Left lung (tissue), 10 donors: ENCODE results near the gene GRK6. TPM values are rescaled to one million over a fixed set of nuclear protein-coding genes. Genes with fewer than 3 reads are reported as not detected.

ENCODE experiments used
- ATAC-seq: fragments of 200-7000 bp; cut with Tn5 transposase; one replicate; pipeline ENCODE4 v1.9.1; 2020; ENCODE audit warnings: moderate library complexity
- DNase-seq, 4 donors: peaks; one replicate each; pipeline ENCODE4 v3.0.0-alpha.2; 2013 to 2020
- H3K27ac ChIP-seq, 2 donors: fragments of 200-600 bp; sonication (generic) in 1 of 2; one replicate each; pipeline versions ENCODE4 v1.5.0 to v1.8.0; 2020 to 2021
- H3K27me3 ChIP-seq, 2 donors: fragments of 200-600 bp; sonication (generic) in 1 of 2; one replicate each; pipeline versions ENCODE4 v1.5.0 to v1.8.0; 2020 to 2021
- H3K36me3 ChIP-seq, 2 donors: fragments of 200-600 bp; sonication (generic) in 1 of 2; one replicate each; pipeline versions ENCODE4 v1.5.0 to v1.8.0; 2020 to 2021
- H3K4me1 ChIP-seq, 2 donors: fragments of 200-600 bp; one replicate each; pipeline ENCODE4 v1.8.0; 2021
- H3K4me3 ChIP-seq, 2 donors: fragments of 200-600 bp; sonication (generic) in 1 of 2; one replicate each; pipeline versions ENCODE4 v1.5.0 to v1.8.0; 2020 to 2021; ENCODE audit warnings: mild to moderate bottlenecking in 1 of 2
- H3K9me3 ChIP-seq, 2 donors: fragments of 200-600 bp; sonication (generic) in 1 of 2; one replicate each; pipeline versions ENCODE4 v1.5.0 to v1.8.0; 2020 to 2021
- intact Hi-C, 2 donors: fragments of 100-400 bp; cut with DNase I; formaldehyde crosslinking; loops; one replicate each; pipeline versions ENCODE4 v1.11.2 to v1.14.2; 2022
- polyA plus RNA-seq, 6 donors: library from polyadenylated mRNA; unstranded; fragments of 120-200 nt; gene quantifications; one replicate each; pipeline ENCODE4 v1.2.1, GENCODE V29; 2013; ENCODE audit not compliant: insufficient read length in 6 of 6
- total RNA-seq, 2 donors: library from RNA; stranded (reverse); fragmentation: NEBNext Ultra II Directional; extraction: Animal tissue kit (Norgen Biotek cat#: 25700); gene quantifications; one replicate each; pipeline ENCODE4 v1.2.1, GENCODE V29; 2021
- TF ChIP-seq, protein P1 (sequence below), 2 donors: fragments of 200-600 bp; sonication (generic) in 1 of 2; IDR thresholded peaks; one replicate each; pipeline versions ENCODE4 v1.5.0 to v1.8.0; 2021; ENCODE audit warnings: antibody characterized with exemption in 2 of 2
- donor health status: DM: no; HTN: yes; CAD: no.
- donor health status: DM: no; HTN: no; CAD: no.

Gene GRK6
- total and polyA plus RNA-seq, 8 donors = 15.7 to 57.1 (median 25.4) TPM

DNA sequence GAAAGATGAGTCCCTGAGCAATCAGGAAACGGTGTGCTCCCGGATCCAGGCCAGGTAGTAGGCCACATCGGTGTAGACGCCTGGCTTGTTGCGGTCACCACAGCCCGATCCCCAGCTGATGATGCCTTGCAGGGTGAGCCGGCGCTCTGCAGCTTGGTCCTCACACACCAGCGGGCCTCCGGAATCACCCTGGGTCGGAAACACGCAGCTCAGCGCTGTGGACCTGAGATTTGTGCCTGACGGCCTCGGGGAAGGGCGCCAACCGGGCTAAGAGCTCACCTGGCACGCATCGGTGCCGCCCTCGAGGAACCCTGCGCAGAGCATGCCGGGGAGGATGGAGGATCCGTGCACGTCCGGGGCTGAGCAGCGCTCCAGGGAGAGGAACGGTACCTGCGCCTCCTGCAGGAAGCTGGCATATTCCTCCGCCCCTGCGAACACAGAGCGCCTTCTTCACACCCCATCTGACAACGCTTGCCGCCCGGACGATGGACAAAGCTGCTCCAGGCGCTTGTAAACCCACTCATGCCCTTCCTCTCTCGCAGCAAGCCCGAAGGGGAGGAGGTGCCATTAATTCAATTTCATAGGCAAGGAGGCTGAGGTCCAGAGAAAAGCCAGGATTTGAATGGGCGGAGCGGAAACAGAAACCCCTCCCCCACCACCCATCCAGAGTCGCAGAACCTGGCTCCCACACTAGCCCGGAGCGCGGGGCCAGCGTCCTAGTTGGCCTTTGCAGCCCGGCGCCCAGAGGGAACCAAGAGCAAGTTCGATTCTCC is 24.0 kb upstream of the GRK6 start:
- no peak overlapping the region for H3K27ac ChIP-seq
- DNase-seq = peak in 3 of 4 donors; percentile 61 to 89 (median 69)
- no peaks in the 10 kb centered on the region for H3K9me3 ChIP-seq
- no peaks in the 10 kb centered on the region for H3K36me3 ChIP-seq
- H3K4me3 ChIP-seq = peak overlapping the region in 1 of 2 donors; percentile 68
- ATAC-seq = peak; percentile 70
- TF ChIP-seq, protein P1, sequence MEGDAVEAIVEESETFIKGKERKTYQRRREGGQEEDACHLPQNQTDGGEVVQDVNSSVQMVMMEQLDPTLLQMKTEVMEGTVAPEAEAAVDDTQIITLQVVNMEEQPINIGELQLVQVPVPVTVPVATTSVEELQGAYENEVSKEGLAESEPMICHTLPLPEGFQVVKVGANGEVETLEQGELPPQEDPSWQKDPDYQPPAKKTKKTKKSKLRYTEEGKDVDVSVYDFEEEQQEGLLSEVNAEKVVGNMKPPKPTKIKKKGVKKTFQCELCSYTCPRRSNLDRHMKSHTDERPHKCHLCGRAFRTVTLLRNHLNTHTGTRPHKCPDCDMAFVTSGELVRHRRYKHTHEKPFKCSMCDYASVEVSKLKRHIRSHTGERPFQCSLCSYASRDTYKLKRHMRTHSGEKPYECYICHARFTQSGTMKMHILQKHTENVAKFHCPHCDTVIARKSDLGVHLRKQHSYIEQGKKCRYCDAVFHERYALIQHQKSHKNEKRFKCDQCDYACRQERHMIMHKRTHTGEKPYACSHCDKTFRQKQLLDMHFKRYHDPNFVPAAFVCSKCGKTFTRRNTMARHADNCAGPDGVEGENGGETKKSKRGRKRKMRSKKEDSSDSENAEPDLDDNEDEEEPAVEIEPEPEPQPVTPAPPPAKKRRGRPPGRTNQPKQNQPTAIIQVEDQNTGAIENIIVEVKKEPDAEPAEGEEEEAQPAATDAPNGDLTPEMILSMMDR (IDR thresholded peaks at IDR 0.05) = peak; percentile 21 to 26
- intact Hi-C loops = no loop called here
- peaks cover 21 to 49% of the 10 kb centered on the region in 2 donors for H3K4me1 ChIP-seq
- H3K27me3 ChIP-seq = peaks cover 44 to 79% of the 10 kb centered on the region in 2 donors

GRCh38 chr5:177403102-177403791 is 23.2 kb upstream of the GRK6 start:
- peak; percentile 7 for ATAC-seq
- TF ChIP-seq, protein P1 (IDR thresholded peaks at IDR 0.05) = no peak
- no peak overlapping the region for H3K27ac ChIP-seq
- intact Hi-C loops = no loop called here
- H3K36me3 ChIP-seq = no peaks in the 10 kb centered on the region
- H3K4me1 ChIP-seq = peaks cover 21 to 49% of the 10 kb centered on the region in 2 donors
- peak overlapping the region; percentile 58 to 68 for H3K4me3 ChIP-seq
- H3K9me3 ChIP-seq = no peaks in the 10 kb centered on the region
- H3K27me3 ChIP-seq = peaks cover 44 to 71% of the 10 kb centered on the region in 2 donors
- no peak for DNase-seq

- TF ChIP-seq, protein P1 (IDR thresholded peaks at IDR 0.05) = peak; percentile 68 to 83
- Histone ChIP-seq H3K4me1 (peaks cover 21 to 49% of the 10 kb centered on the region in 2 donors), H3K27ac (no peak overlapping the region), H3K27me3 (peaks cover 44 to 63% of the 10 kb centered on the region in 2 donors), H3K36me3 (no peaks in the 10 kb centered on the region), H3K4me3 (peak overlapping the region; percentile 58 to 68), H3K9me3 (no peaks in the 10 kb centered on the region)
- ATAC-seq (peak; percentile 91), DNase-seq (peak; percentile 74 to 98 (median 90))
- intact Hi-C loops = no loop called here
Measured at GRCh38 chr5:177403792-177404640, 22.5 kb upstream of the GRK6 start.

DNA sequence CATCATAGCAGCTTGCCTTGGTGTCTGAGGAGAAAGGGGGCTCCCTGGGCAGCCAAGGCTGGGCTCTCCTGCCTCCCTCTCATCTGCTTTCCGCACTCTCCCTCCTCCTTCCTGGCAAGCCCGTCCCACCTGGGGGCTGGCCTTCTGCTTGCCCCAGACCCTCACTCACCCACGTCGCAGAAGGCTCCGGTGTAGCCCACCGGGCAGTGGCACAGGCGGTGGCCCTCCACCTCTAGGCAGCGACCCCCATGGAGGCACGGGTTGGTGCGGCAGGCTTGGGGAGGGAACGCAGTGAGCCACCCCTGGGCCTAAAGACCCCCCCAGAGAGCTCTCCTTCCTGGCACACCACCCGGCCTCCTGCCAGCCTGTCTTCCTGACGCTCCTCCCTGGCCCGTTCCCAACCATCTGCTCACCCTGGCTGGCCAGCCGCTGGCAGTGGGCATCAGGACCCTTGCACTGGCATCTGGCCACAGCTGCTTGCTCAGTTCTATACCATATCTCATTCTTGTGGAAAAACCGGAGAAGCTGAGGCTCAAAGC is 21.8 kb upstream of the GRK6 start:
- no peak for ATAC-seq
- H3K27me3 ChIP-seq = peaks cover 38 to 56% of the 10 kb centered on the region in 2 donors
- H3K27ac ChIP-seq = no peak overlapping the region
- no peaks in the 10 kb centered on the region for H3K9me3 ChIP-seq
- H3K4me3 ChIP-seq = peak overlapping the region; percentile 58 to 68
- no peak for DNase-seq
- TF ChIP-seq, protein P1 (IDR thresholded peaks at IDR 0.05) = no peak
- intact Hi-C loops = no loop called here
- no peaks in the 10 kb centered on the region for H3K36me3 ChIP-seq
- H3K4me1 ChIP-seq = peaks cover 21 to 49% of the 10 kb centered on the region in 2 donors
